ENCODE results near the gene FBXO31. TPM values are rescaled to one million over a fixed set of nuclear protein-coding genes. Genes with fewer than 3 reads are reported as not detected.

Gene FBXO31
- total and polyA plus RNA-seq, 2 of the 8 experiments (the other 6 are each of a cell fraction or from before 2014, with no cell fraction given) = 8.3 to 21.6 TPM

DNA sequence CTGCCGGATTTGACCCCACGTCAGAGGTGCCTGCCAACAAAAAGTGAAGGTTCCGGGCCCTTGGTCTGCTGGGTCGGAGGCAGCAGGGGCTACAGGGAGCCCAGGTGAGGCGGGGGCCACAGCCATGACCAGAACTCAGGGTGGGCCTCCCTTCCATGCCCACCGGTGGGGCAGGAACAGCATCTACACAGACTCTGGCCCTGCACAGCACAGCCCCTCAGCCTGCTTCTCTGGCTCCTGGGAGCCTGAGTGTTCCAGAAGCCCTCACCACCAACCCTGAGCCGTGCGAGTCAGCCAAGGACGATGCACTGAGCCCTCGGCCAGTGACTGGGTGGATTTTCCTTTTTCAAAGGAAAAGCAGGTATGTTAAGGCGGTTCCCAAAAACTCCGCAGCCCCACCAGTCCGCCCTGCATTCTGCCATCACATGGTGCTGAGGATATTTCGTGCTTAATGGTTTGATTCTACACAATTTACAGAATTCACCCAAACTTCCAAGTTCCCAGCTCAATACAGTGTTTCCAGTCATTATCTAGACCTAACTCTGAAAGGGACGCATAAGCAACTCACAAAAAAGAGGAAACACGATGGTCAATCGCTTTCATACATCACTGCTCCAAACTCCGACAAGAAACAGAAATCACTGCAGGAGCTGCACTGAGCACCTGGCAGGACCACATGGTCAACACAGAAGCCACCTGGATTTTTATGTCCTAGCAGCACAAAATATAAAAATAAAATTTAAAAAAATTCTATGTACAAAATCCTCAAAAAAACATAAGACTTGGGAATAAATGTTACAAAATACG is 46.9 kb downstream of the FBXO31 start (continued):
- TF ChIP-seq, protein P1, sequence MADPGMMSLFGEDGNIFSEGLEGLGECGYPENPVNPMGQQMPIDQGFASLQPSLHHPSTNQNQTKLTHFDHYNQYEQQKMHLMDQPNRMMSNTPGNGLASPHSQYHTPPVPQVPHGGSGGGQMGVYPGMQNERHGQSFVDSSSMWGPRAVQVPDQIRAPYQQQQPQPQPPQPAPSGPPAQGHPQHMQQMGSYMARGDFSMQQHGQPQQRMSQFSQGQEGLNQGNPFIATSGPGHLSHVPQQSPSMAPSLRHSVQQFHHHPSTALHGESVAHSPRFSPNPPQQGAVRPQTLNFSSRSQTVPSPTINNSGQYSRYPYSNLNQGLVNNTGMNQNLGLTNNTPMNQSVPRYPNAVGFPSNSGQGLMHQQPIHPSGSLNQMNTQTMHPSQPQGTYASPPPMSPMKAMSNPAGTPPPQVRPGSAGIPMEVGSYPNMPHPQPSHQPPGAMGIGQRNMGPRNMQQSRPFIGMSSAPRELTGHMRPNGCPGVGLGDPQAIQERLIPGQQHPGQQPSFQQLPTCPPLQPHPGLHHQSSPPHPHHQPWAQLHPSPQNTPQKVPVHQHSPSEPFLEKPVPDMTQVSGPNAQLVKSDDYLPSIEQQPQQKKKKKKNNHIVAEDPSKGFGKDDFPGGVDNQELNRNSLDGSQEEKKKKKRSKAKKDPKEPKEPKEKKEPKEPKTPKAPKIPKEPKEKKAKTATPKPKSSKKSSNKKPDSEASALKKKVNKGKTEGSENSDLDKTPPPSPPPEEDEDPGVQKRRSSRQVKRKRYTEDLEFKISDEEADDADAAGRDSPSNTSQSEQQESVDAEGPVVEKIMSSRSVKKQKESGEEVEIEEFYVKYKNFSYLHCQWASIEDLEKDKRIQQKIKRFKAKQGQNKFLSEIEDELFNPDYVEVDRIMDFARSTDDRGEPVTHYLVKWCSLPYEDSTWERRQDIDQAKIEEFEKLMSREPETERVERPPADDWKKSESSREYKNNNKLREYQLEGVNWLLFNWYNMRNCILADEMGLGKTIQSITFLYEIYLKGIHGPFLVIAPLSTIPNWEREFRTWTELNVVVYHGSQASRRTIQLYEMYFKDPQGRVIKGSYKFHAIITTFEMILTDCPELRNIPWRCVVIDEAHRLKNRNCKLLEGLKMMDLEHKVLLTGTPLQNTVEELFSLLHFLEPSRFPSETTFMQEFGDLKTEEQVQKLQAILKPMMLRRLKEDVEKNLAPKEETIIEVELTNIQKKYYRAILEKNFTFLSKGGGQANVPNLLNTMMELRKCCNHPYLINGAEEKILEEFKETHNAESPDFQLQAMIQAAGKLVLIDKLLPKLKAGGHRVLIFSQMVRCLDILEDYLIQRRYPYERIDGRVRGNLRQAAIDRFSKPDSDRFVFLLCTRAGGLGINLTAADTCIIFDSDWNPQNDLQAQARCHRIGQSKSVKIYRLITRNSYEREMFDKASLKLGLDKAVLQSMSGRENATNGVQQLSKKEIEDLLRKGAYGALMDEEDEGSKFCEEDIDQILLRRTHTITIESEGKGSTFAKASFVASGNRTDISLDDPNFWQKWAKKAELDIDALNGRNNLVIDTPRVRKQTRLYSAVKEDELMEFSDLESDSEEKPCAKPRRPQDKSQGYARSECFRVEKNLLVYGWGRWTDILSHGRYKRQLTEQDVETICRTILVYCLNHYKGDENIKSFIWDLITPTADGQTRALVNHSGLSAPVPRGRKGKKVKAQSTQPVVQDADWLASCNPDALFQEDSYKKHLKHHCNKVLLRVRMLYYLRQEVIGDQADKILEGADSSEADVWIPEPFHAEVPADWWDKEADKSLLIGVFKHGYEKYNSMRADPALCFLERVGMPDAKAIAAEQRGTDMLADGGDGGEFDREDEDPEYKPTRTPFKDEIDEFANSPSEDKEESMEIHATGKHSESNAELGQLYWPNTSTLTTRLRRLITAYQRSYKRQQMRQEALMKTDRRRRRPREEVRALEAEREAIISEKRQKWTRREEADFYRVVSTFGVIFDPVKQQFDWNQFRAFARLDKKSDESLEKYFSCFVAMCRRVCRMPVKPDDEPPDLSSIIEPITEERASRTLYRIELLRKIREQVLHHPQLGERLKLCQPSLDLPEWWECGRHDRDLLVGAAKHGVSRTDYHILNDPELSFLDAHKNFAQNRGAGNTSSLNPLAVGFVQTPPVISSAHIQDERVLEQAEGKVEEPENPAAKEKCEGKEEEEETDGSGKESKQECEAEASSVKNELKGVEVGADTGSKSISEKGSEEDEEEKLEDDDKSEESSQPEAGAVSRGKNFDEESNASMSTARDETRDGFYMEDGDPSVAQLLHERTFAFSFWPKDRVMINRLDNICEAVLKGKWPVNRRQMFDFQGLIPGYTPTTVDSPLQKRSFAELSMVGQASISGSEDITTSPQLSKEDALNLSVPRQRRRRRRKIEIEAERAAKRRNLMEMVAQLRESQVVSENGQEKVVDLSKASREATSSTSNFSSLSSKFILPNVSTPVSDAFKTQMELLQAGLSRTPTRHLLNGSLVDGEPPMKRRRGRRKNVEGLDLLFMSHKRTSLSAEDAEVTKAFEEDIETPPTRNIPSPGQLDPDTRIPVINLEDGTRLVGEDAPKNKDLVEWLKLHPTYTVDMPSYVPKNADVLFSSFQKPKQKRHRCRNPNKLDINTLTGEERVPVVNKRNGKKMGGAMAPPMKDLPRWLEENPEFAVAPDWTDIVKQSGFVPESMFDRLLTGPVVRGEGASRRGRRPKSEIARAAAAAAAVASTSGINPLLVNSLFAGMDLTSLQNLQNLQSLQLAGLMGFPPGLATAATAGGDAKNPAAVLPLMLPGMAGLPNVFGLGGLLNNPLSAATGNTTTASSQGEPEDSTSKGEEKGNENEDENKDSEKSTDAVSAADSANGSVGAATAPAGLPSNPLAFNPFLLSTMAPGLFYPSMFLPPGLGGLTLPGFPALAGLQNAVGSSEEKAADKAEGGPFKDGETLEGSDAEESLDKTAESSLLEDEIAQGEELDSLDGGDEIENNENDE (IDR thresholded peaks at IDR 0.05; ENCODE audit: insufficient replicate concordance, low read length) = no peak
- no peak for TF ChIP-seq TEAD4 (IDR thresholded peaks at IDR 0.05; ENCODE audit: low read depth, low read length)
- no peak for TF ChIP-seq TAF1 (IDR thresholded peaks at IDR 0.05; ENCODE audit: low read depth, low read length)
- no peak for TF ChIP-seq TAF7 (optimal IDR thresholded peaks at IDR 0.05; ENCODE audit: borderline replicate concordance, low read depth, low read length)
- TF ChIP-seq RAD21 (IDR thresholded peaks at IDR 0.05 in 1 of 2, conservative IDR thresholded peaks at IDR 0.05 in 1 of 2; ENCODE audit: low read depth in 2 of 2, low read length in 2 of 2) = no peak
- no peak for TF ChIP-seq HDAC6 (IDR thresholded peaks at IDR 0.05; ENCODE audit: low read depth, low read length)
- no peak for TF ChIP-seq SUZ12 (IDR thresholded peaks at IDR 0.05; ENCODE audit: low read length)
- no peak for TF ChIP-seq YY1 (IDR thresholded peaks at IDR 0.05; ENCODE audit: low read depth, low read length)

All from H1 (cell line).